ENCODE measurements around the gene C6orf163.

GRCh38 chr6:87407561-87407900, 62.9 kb downstream of the C6orf163 start:
- TF ChIP-seq CTCF (conservative IDR thresholded peaks at IDR 0.05; ENCODE audit: low read depth, low read length) (no peak), EZH2 (IDR thresholded peaks at IDR 0.05; ENCODE audit: borderline replicate concordance, low read depth, low read length, poor library complexity, severe bottlenecking) (no peak)
